ENCODE results near the gene ELF4.

DNA sequence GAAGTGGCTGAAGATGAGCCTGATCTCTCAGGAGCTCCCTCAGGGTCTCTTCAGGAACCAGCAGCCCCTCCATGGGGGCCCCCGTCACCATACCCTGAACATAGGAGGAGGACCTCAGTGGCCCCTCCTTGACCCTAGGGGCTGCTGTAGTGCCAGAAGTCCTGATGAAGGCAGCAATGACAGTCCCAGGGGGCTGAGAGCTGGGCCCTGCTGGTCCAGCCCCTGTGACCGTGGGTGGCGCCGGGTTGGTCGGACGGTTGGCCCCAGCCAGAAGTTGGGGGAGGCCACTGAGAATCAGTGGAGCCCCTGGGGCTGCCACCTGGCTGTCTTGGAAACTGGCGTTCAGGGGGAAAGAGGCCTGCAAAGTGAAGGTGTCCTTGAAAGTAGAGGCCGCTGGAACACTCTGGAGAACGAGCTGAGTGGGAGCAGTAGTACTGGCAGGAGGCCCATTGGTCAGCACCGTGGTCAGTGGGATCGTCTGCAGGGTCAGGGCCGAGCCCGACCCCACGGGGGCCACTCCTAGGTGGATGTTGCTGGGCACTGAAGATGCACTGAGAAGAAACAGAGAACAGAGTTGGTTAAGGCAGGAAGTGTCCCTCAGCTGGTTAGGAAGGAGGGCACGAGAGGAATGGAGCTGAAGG, 43.2 kb downstream of the ELF4 start:
- TF ChIP-seq POLR2A (IDR thresholded peaks at IDR 0.05) (no peak), CTCF (IDR thresholded peaks at IDR 0.05) (no peak), EP300 (IDR thresholded peaks at IDR 0.05; ENCODE audit: low read depth) (no peak), POLR2AphosphoS5 (IDR thresholded peaks at IDR 0.05) (no peak)

Measured in transverse colon (tissue), 4 donors.